GM10847 (cell line): ENCODE results near the gene UNC93B1.

Experiments
- POLR2A ChIP-seq: IDR thresholded peaks from 2 replicates; pipeline ENCODE4 v1.6.1; 2011; ENCODE audit not compliant: insufficient read length; ENCODE audit errors: extremely low read depth

The UNC93B1 gene

DNA sequence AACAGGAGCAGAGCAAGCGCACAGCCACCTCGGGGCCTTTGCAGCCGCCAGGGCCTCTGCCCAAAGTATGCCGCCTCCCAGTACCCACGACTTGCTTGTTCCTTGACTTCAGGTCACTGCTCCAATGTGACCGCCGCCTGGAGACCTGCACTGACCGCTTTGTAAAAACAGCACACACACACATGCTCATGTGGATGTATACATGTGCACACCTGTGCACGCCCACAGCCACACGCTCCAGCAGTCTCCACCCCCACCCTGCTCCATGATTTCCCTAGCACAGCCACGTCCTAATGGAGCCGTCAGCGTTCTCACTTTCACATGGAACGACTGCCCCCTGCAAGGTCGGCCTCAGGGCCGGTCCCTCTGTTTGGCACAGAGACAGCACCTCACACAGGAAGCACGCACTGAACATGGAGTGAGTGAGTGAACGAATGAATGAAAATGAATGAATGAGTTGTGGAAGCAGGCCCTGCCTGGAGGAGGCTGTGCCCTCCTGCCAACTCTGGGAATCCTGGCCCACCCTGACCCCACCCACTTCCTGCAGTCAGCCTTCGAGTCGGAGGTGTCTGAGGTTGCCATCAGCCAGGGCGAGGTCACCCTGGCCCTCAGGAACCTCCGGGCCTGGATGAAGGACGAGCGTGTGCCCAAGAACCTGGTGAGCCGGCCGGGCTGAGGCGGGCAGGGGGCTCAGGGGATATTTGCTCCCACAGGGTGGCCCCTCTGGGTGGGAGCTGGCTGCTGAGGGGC, 14.3 kb upstream of the UNC93B1 start:
- no peak for TF ChIP-seq POLR2A

DNA sequence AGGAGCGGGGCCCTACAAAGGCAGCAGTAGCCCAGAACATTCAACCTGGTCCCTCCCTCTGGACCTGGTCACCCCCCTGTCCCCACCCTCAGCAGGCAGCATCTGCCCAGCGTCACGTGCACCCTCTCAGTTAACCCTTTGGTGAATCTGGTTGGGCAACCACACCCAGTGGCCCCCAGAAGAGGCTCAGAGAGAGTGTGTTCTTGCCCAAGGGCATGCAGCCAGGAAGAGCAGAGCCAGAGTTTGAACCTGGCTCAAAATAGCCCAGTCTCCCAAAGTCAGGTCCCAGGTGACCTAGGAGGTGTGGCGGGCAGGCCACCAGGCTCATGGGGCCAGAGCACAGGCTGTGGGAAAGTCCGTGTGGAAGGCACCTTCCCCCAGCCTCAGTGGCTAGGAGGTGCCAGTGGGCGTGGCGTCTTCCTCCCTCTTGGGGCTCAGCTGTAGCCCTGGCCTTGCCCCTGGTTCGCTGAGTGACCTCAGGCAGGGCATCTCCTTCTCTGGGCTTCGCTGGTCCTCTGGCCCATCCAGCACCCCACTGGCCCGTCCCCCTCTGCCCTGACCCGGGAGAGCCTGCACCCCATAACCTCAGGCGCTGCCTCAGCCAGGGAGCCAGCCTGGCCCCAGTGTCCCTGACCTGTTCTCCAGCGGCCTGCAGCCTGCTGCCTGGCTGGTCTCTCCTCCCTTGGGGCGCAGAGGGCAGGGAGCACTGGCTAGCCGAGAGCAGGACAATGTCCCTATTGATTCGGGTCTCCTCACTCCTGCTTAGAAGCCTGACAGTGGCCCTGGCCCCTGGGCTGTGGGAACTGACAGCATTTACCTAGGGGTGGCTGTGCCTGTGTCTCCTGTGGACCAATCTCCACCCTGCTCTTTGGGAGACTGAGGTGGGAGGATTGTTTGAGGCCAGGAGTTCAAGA, 13.3 kb upstream of the UNC93B1 start:
- TF ChIP-seq POLR2A, result no peak

DNA sequence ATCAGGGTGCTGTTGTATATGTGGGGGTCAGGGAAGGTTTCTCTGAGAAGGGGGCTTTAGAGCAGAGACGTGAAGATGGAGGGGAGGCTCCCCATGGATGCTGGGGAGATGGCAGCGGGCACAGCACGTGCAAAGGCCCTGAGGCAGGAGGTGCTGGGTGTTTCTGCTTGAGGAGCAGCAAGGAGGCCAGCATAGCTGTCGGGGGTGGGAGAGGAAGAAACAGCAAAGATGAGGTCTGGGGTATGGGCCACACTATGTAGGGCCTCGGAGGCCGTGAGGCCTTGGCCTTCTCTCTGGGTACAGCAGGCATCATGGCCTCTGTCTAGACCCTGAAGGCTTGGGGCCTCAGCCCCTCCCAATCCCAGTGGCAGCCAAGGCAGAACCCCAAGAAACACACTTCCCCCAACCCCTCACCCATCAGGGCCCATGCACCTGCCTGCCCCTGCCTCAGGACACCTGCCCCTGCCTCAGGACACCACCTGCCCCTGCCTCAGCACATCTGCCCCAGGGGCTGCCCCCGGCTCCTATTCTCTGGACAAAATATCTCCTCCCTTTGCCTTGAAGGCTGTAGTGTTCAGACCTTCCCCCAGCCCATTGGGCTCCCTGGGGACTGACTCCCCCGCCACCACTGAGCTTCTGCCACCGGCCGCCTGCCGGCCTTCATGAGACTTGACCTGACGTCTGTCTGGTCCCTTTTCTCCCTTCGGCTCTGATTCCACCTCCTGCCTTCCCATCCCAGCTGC, 12.4 kb upstream of the UNC93B1 start:
- TF ChIP-seq POLR2A, result no peak

DNA sequence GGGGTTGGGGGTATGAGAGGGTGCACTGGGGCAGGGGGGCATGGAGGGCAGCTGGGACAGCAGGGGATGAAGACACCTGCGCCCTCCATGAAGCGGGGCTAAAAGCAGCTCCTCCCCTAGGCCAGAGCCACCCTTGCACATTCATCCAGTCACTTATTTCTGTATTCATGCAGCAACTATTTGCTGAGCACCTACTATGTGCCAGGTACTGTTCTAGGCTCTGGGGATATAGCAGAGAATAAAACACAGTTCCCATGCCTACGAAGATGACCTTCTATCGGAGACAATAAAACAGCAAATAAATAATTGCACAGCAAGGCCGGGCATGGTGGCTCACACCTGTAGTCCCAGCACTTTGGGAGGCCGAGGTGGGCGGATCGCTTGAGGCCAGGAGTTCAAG, 11.6 kb upstream of the UNC93B1 start:
- no peak for TF ChIP-seq POLR2A

DNA sequence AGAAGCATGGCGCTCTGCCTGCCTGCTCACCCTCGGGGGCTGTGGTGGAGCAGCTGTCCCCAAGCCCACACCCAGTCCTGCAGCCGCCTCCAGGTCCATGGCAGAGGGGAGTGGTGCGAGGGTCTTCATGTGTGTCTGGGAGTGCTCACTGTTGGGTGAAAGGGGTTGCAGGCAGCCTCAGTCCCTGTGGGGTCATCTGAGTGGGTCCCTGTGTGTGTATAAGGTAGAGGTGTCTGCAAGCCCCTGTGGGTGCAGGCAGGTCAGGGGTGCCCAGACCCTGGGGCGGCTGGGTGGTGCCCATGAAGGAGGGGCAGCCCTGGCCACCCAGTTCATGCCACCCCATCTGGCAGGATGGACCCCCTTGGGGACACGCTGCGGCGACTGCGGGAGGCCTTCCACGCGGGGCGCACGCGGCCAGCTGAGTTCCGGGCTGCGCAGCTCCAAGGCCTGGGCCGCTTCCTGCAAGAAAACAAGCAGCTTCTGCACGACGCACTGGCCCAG, 11.1 kb upstream of the UNC93B1 start:
- no peak for TF ChIP-seq POLR2A

DNA sequence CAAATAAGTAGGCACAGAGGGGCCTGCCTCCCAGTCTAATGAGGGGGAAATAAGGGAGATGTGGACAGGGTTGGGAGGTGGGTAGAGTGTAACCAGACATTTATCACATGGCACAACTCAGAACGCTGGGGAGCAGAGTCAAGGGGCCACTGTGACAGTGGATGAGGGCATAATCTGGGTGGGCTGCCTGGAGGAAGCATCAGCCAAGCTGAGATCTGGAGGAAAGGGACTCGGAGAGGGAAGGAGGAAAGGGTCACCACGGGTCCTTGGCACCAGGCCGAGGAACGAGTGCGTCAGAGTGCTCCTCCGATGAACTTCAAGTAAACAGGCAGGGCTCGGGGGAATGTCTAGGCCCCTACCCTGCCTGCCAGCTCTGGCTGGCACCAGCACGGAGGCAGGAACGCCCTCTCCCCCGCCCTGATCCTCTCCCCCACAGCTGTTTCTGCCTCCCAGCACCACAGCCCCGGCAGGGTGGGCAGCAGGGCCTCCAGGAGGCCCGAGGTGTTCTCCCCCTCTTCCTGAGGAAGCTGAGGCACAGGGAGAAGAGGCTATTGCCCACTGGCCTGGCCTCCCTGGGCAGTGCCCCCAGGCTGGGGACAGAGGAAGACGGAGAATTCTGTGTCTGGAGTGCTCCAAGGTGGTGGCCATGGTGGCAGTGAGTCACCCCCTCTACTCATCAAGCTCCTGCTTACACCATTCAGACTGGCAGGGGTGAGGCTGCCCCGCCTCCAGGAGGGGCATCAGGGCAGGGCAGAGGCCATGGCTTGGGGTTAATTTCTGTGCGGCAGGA, 10.5 kb upstream of the UNC93B1 start:
- no peak for TF ChIP-seq POLR2A

DNA sequence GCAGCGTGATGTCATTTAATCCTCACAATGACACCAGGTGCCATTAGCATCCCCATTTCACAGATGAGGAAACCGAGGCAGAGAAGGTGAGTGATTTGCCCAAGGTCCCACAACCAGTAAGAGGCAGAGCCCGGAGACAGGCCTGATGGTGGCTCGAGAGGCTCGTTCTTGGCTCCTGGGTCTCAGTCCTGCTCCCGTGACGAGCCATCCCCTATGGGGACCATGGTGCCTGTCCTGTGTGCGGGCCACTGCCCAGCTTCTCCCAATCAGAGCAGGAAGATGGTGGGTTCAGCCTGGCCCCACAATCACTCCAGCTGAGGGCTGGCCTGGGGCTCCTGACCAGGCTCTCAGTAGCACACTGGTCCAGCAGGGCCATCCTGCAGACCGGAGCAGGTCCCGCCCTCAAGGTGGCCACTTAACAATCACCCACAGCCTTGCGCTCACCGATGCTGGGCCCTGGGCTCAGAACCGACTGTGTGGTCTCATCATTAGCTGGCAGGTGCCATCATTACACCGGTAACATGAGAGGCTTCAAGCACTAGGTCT, 9.8 kb upstream of the UNC93B1 start:
- TF ChIP-seq POLR2A, result no peak

DNA sequence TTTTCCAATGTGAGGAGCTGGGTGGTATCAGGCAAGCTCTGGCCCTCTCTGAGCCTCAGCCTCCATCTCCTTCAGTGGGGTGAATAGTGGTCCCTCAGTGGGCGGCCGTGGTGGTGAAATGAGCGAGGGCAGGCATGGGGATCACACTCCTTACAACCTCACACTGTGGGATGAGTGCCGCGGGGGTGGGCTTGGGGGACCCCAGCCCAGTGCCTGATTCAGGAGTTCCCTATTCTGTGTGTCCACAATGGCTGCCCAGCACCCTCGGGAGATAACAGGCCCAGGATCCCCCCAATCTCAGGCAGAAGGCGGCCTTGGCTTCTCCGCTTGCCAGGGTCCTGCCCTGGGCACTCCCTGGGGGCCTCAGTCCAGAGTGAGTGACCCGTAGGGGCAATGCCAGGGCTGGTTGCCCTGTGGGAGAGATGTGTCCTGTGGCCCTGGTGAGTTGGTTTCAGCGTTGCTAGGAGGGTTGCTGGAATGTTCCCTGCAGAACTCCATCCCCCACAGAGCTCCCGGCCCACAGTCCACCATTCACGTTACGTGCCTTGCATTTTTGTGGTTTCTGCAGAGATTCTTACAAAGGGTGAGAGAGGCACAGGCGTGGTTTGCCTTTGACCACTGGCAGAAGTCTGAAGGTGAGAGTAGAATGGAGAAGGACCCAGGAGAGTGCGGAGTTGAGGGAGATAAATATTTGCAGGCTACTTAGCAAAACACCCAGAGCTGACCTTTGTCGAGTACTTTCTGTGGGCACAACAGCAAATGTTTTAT, 9.1 kb upstream of the UNC93B1 start:
- TF ChIP-seq POLR2A, result no peak

DNA sequence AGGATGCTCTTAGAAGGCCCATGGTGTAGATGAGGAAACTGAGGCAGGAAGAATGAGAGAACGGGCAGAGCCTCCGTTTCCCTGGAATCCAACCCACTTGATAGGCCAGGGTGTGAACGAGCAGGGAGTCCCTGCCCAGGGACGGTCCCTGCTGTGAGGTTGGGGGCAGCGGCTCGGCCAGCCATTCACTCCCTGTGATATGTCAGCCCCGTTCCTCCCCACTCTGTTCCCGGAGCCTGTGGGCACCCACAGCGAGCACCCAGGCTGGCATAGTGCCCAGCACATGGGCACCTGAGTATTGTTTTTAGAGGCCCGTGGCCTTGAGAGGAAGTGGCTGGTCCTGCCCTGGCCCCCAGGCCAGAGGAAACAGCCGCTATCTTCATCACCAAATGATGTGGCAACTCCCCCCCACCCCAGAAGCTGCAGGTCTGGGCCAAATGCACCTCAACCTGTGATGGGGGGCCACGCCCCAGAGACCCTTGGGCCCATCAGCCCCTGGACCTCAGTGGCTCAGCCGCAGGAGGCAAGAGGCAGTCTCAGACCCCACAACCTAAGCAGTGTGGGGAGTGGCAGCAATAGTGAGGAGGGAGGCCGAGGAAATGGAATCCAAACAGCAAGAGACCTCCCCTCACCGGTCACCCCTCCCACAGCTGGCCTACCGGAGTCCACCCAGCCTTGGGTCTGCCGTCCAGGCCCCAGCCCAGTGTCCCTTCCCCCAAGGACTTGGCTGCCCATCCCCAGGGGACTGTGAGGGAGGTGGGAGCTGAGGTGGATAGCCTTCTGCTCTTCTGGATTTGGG, 8.3 kb upstream of the UNC93B1 start:
- no peak for TF ChIP-seq POLR2A

DNA sequence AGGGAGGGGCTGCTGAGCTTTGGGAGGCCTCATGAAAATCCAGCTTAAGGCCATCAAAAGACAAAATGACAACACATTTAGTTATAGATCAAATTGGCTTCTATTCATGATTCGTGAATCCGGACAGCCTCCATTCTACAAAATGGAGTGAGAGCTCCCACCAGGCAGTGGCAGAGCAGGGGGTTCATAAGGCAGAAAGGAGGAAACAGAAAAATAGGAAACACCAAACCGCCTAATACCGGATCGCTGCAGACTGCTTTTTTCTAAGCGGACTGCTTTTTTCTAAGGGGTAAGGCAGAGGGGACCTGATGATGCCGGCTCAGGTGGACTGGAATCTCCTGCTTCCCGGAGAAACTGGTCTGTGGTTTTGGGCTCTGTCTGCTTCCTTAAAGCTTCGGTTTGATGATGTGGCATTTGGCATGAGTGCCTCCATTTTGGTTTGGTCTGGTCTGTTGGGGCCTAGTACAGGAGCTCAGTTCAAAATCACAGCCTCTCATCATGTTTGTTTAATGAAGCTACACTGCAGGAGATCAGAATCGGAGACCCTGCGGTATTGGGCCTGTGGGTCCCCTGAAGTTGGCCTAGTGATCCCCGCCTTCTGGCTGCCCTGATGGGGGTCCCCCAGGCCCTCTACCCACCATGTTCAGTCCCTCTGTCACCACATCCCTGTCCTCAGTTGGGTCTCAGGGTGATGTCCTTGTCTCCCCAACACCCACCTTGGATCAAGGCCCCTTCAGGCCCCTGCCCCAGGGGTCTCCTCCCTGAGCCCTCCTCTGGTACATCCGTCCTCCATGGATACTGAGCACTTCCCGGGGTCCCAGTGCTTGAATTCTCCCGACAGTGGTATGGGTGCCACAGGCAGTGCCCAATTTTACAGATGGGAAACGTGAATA, 7.4 kb upstream of the UNC93B1 start:
- TF ChIP-seq POLR2A, result no peak

DNA sequence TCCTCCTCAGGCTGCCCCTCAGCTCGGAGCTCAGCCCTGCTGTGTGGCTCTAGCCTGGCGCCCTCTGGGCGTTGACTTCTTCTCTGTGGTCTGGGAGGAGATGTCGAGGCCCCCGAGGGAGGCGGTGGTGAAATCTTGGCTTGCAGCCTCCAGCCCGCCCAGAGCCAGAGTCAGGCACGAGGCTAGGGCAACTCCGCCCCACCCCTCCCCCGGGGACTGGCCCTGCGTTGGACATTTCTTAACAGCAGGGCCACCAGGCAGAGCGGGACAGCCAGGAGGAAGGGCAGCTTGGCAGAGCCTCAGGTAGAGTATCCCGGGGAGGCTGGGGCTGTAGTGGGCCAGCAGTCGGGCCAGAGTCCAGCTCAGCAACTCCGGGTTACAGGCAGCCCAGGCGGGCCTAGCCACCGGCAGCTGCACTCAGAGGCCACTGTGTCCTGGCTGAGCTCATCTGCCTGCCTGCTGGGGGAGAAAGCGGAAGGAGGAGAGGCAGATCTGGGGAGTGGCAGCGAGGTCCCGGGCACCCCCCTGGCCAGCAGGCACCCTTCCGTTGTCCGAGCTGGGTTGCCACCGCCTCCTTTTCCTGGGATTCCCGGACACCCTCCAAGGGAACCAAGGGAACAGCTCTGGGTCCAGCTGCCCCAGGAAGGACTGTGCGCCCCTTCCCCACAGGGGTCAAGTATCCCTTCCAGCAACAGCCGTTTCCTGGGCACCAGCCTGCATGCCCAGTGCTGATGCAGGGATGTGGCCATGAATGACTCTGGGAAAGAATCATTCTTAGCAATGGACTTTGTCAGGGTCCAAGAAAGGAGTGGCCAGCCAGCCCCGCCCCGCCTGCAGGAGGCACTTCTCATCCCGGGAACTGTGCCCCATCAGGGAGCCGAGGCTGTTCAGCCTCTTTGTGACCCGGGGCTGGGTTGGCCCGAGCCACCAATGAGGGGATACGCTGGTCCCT, 6.5 kb upstream of the UNC93B1 start, which contains the start of gene ALDH3B1:
Gene ALDH3B1, plus strand, starts transcription at position 238 of the 952 bp plus-strand sequence. CDS start 4,971 bp downstream, outside the sequence.
- TF ChIP-seq POLR2A, result no peak
